ENCODE measurements around the gene TMEM250.
"Not testable (repeated sequence)": the region's sequence is repeated elsewhere in the genome, so short reads cannot be mapped to it uniquely, and the experiment has no call there.

Gene TMEM250, protein sequence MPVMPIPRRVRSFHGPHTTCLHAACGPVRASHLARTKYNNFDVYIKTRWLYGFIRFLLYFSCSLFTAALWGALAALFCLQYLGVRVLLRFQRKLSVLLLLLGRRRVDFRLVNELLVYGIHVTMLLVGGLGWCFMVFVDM

GRCh38 chr9:136118320-136119060 lies at the start of gene TMEM250:
TSS of gene TMEM250 (minus strand) at chr9:136118875. CDS start at chr9:136116900, 1,975 bp downstream.
- no peak for FAIRE-seq

DNA sequence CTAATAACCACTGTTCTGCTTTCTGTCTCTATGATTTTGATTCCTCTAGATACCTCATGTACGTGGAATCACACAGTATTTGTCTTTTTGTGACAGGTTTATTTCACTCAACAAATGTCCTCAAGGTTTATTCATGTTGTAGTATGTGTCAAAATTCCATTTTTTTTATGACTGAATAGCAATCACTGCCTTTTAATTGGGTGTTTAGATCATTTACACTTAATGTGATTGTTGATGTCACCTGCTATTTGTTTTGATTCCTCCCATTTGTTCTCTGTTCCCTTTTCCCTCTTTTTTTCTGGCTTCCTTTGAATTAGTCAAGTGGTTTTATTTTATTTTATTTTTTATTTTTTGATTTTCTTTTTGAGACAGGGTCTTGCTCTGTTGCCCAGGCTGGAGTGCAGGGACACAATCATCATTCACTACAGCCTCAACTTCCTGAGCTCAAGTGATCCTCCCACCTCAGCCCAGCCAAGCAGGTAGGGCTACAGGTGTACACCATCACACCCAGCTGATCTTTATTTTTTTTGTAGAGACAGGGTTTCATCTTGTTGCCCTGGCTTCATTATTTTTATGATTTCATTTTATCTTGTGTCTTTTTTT lies 44.7 kb upstream of the TMEM250 start:
- FAIRE-seq, result no peak

- FAIRE-seq, result no peak
Observed at GRCh38 chr9:136160995-136161610, 42.4 kb upstream of the TMEM250 start.

DNA sequence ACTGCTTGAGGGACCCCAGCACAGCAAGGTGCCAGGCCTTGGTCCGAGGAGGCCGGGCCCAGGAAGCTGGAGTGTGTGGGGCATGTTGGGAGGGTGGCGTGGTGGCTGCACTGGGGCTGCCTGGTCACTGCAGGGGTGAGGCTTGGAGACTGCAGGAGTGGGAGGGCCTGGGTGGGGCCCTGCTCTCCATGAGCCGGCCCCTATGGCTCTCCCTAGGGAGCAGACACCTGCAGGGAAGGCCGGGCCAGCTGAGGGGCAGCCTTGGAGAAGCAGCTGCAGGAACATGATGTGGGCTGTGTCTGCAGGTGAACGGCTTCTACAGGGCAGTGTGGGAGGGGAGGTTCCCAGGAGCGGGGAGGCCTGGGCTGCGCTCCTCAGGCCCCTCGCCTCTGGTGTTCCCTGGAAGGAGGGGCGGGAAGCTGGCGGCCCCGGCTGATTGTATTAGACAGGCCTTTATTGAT lies 41.7 kb upstream of the TMEM250 start:
- FAIRE-seq, result no peak

DNA sequence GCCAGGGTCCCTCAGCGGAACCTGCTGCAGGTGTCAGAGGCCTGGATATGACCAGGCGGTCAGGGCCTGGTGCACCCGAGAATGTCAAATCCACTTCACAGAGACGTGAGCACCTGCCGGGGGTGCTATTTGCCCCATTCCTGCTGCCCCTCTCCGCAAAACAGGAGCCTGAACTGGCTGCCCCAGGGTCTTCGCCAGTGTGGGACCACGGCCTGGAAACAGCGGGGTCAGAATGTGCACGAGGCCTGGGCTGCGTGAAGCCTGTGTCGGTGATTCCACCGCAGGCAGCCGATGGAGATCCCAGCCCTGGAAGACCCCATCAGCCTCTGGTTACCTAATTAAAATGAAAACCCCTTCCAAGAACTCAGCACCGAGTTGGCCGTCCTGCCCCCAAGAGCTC lies 41.2 kb upstream of the TMEM250 start:
- FAIRE-seq, result no peak

DNA sequence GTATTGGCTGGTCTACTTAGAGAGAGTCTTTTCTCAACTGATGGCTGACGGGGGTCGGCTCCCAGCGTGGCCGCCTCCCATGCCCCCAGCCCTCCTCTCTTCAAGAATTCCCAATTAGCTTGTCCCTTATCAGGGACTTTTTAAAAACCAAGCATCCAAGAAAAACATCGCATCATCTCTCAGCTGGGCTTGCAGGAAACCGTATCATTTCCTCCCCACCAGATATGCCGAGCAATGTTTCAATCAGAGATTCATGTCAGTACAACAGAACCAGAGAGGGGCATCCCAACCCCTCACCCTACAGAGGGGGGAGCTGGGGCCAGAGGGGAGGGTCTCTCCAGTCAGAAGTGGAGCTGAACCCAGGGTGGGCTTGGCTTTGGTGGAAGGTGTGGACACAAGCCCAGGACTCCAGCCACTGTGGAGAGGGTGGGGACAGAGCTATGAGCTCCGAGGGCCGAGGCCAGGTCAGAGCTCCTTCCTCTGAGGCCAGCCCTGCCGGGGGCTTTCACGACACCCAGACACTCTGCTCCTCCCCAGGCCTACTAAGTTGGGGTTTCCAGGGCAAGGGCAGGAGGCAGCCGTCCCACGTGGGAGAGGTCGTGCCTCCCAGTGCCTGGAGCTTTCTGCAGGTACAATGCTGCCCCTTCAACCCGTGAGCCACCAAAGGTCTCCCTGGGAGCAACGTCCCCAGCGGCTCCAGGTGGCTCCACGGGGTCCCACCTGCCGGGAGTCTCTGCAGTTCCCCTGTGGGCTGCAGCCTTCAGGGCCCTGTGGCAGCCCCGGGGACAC lies 39.0 kb upstream of the TMEM250 start:
- FAIRE-seq, result no peak

DNA sequence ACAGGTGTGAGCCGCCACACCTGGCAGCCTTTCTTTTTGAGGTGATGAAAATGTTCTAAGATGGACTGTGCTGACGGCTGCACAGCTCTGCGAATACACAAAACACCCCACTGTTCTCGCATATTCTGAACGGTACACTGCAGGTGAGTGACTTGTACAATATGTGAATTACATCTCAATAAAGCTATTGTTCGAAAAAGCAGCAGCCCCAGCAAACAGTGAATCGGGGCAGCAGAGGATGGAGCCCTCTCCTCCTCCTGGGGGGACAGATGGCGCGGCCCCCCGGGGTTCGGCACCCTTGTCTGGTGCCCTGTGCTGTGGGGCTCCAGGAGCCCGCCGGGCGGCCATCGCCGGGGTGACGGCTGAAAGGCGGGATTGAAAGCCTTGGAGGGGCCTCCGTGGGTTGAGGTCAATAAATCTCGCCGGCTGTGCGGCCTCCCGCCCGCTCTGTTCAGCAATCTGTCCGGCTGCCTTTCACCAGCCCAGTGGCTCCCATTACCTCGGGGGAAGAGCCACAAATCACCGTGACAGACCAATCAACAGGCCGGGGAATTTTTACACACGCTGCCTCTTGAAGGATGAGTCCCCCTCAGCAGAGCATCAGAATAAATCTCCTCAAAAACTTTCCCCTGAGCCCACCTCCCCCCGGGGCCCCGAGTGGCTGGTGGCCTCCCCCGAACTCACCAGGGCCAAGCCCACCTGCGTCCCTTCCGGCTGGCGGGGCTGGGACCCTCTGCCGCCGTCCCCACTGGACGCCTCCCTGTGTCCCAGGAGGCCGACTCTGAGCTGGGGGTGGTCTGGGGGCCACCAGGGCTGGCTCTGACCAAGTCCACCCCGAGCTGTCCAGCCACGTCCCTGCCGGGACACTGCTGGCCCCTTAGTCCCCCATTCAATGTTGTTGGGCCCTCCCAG lies 37.8 kb upstream of the TMEM250 start:
- no peak for FAIRE-seq

GRCh38 chr9:136155576-136155975 lies 36.9 kb upstream of the TMEM250 start:
- no peak for FAIRE-seq

GRCh38 chr9:136154943-136155342 lies 36.3 kb upstream of the TMEM250 start:
- no peak for FAIRE-seq

GRCh38 chr9:136153381-136154065 lies 34.8 kb upstream of the TMEM250 start:
- no peak for FAIRE-seq

DNA sequence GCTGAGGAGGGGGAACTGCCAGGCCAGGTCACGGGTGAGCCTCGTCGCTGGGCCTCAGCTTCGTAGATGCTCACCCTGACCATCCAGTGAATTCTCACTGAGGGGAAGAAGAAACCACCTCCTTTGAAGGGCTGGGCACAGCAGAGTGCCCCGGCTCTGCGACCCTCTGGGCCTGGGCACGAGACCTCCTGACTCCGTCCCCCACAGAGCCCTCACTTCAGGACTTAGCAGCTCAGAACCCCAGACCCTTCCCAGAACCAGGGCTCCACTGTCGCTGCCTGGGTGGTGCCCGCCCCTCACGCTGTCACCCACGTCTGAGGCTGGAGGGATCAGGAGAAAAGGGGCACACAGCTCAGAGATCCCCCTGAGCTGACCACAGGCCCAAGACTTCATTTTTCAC lies 34.3 kb upstream of the TMEM250 start:
- no peak for FAIRE-seq

DNA sequence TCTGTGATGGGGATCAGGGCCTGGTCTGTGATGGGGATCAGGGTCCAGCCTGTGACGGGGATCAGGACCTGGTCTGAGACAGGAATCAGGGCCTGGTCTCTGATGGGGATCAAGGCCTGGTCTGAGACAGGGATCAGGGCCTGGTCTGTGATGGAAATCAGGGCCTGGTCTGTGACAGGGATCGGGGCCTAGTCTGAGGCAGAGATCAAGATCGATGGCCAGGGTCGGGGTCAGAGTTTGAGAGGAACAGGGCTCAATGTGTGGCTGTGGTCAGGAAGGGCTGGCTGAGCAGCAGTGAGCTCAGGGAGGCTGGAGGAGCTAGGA lies 33.8 kb upstream of the TMEM250 start:
- no peak for FAIRE-seq

DNA sequence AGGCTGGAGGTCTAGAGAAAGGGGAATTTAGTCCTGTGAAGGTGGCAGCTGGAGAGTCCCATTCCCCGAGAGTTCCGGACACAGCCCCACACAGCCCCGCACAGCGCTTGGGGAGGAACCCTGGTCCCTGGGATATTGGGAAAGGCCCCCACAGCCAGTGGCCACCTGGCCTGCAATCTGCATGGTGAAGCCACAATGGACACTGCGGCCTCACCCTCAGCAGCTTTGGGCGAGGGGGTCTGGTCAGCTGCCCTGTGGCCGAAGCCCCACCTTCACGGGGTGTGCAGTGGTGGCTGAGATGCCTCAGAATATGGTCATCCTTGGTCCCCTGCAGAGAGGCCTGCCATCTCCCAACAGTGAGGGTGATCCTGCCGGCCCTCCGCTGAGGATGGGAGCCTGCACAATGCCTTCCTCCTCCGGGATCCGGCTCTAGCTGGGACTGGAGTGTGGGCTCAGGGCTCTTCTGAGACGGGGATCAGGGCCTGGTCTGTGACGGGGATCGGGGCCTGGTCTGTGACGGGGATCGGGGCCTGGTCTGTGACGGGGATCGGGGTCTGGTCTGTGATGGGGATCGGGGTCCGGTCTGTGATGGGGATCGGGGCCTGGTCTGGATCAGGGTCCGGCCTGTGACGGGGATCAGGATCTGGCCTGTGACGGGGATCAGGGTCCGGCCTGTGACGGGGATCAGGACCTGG lies 33.3 kb upstream of the TMEM250 start:
- FAIRE-seq, result no peak

DNA sequence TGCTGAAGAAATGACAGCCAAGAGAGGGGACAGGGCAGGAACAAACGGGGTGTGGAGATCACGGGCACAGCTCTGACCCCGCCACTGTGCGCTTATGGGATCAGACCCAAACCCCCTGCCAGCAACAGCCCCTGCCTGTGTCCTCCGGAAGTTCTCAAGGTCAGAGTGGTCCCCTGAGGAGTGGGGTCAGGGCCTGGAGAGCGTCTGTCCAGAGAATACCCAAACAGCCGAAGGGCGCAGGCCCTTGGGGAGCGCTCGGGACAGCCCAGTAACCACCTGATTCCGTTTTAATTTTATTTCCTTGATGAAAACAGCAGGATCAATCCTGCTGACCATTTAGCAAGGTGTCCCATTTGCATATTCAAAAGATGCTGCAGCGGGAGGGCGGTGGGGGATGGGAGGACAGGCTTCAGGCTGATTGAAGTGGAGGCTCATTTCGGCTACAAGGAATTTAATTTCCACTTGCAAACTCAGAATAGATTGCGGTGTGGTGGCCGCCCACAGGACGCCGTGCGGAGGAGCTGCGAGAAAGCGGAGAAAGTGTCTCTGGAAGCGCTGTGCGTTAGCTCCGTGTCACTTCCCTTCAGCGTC lies 32.6 kb upstream of the TMEM250 start:
- FAIRE-seq, result no peak

DNA sequence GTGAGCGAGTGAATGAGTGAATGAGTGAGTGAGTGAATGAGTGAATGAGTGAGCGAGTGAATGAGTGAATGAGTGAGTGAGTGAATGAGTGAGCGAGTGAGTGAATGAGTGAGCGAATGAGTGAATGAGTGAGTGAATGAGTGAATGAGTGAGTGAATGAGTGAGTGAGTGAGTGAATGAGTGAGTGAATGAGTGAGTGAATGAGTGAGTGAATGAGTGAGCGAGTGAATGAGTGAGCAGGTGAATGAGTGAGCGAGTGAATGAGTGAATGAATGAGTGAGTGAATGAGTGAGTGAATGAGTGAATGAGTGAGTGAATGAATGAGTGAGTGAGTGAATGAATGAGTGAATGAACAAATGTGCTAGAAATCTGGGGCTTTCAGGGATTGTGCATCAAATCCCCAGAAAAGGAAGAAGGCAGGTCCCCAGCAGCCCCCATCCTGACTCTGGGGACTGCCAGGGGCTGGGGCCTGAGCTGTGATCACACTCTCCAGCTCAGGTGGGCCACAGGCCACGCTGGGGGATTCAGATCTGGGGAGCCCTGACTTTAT lies 32.1 kb upstream of the TMEM250 start:
- FAIRE-seq, result not testable (repeated sequence)

DNA sequence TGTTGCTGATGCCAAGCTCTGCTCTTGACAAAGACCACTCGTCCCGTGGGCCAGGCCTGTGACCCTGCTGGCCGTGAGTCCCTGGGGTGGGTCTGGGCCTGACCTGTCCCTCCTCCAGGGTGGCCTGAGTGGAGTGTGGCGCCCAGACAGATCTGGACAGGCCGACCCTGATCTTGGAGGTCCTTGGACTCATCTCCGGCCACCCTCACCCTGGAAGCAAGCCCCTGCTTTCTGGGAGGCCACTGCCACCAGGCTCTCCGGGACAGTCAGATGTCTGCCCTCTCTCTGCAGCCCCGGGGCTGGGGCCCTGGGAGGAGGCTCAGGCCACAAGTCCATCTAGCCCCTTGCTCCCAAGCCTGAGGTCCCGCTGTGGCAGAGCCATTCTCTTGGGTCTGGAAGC lies 31.2 kb upstream of the TMEM250 start:
- no peak for FAIRE-seq

- no peak for FAIRE-seq
Observed at GRCh38 chr9:136149337-136149736, 30.7 kb upstream of the TMEM250 start.

DNA sequence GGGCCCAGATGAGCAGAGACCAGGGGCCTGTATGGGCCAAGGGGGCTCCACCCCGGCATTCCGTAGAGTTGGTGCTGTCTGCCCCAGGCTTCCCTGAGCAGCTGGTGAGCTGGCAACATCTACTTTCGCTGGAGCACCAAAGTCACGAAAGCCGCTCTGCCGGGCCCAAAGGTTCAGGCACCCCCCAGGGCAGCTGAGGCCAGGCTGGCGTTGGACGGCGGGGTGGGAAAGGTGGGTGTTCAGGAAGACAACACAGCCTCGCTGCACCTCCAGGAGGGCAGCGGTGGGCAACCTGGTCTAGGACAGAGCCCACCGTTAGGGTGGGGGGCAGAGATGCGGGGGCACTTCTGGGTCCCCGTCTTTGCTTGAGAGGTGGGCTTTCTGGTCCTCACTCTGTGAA lies 30.1 kb upstream of the TMEM250 start:
- FAIRE-seq, result no peak

GRCh38 chr9:136147890-136148714 lies 29.4 kb upstream of the TMEM250 start:
- FAIRE-seq, result no peak

Measured in islet of Langerhans (tissue), 1 donor.